IPS DF 6.9 (cell line): Measurements from ENCODE around the gene TACR3.
"Not testable (repeated sequence)": the region's sequence is repeated elsewhere in the genome, so short reads cannot be mapped to it uniquely, and the experiment has no call there.

Experiments
- DNase-seq: peaks from one replicate; pipeline ENCODE4 v3.0.0-alpha.2; 2013; ENCODE audit warnings: low read depth, low spot score
- H3K27ac ChIP-seq: one replicate; pipeline ENCODE4 v1.5.1; 2013; ENCODE audit warnings: low read length, control low read depth
- H3K27me3 ChIP-seq: 2 replicates; pipeline ENCODE4 v1.6.1; 2013; ENCODE audit warnings: mild to moderate bottlenecking, low read length; ENCODE audit not compliant: control insufficient read depth, insufficient read depth
- H3K36me3 ChIP-seq: 2 replicates; pipeline ENCODE4 v1.6.1; 2013; ENCODE audit warnings: low read length; ENCODE audit not compliant: control insufficient read depth, insufficient read depth
- H3K4me1 ChIP-seq: 2 replicates; pipeline ENCODE4 v1.6.1; 2013; ENCODE audit warnings: low read length; ENCODE audit not compliant: control insufficient read depth, insufficient read depth
- H3K4me3 ChIP-seq: 2 replicates; pipeline ENCODE4 v1.5.1; 2013; ENCODE audit warnings: mild to moderate bottlenecking, low read length
- H3K9me3 ChIP-seq: 2 replicates; pipeline ENCODE4 v1.6.1; 2013; ENCODE audit warnings: low read length, inconsistent platforms; ENCODE audit not compliant: control insufficient read depth, insufficient read depth
- WGBS: extraction: QIAGEN DNeasy Blood & Tissue Kit; methylation state at CpG from one replicate; pipeline ENCODE4 v1.1.7; 2013; ENCODE audit warnings: mixed read lengths, missing lambda C conversion rate; ENCODE audit not compliant: insufficient read length, insufficient coverage; 5-methylcytosine and 5-hydroxymethylcytosine counted together

TACR3 gene

GRCh38 chr4:103673983-103674382, 45.8 kb downstream of the TACR3 start:
- H3K36me3 ChIP-seq, result no peaks in the 10 kb centered on the region
- H3K27ac ChIP-seq, result no peak overlapping the region
- no peak overlapping the region for H3K4me3 ChIP-seq
- no peaks in the 10 kb centered on the region for H3K9me3 ChIP-seq
- H3K27me3 ChIP-seq, result no peaks in the 10 kb centered on the region
- H3K4me1 ChIP-seq, result no peaks in the 10 kb centered on the region
- no CpG with 5 or more reads among the region's 2 CpGs for WGBS
- DNase-seq, result no peak

DNA sequence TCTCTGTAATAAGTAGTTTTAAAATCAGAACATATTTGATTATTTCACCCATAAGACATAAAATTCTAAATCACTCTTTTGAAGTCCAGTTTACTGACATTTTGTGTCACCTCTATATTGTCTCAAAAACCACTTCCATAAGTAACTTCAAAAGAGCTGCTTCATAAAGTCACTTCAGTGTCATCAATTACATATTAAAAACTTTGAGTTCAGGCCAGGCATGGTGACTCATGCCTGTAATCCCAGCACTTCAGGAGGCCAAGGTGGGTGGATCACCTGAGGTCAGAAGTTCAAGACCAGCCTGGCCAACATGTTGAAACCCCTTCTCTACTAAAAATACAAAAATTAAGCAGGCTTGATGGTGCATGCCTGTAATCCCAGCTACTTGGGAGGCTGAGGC, 53.0 kb downstream of the TACR3 start:
- not testable (repeated sequence) for DNase-seq, H3K27me3 ChIP-seq, H3K9me3 ChIP-seq, H3K4me3 ChIP-seq, H3K27ac ChIP-seq, H3K36me3 ChIP-seq, H3K4me1 ChIP-seq

DNA sequence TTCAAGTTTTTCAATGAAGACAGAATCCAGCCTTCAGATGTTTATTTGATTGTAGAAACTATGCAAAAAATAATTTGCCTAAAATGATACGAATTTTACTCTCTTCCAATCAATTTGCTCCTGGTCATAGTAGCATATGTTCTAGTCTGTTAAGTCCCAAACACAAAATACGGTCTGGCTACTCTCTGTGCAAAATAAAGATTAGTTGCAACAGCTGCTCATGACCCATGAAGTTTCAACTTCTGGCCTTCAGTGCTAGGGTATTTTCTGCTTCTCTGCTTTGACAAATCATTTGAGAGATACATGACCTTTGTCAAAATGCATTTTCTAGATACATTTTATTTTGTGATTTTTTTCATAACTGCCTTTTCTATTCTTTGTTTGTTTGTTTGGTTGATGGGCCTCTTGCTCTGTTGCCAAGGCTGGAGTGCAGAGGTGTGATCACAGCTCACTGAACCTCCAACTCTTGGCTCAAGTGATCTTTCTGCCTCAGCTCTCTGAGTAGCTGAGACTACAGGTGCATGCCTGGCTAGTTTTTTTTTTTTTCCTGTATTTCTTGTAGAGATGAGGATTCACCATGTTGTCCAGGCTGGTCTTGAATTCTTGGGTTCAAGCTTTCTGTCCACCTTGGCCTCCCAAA, 55.2 kb downstream of the TACR3 start:
- DNase-seq, result no peak
- Histone ChIP-seq H3K4me3 (no peak overlapping the region), H3K27ac (no peak overlapping the region), H3K4me1 (no peaks in the 10 kb centered on the region), H3K36me3 (no peaks in the 10 kb centered on the region), H3K27me3 (no peaks in the 10 kb centered on the region), H3K9me3 (no peaks in the 10 kb centered on the region)
- no CpG with 5 or more reads among the region's 2 CpGs for WGBS

GRCh38 chr4:103648541-103648940, 71.2 kb downstream of the TACR3 start:
- Histone ChIP-seq H3K9me3 (no peaks in the 10 kb centered on the region), H3K4me1 (no peaks in the 10 kb centered on the region), H3K4me3 (no peak overlapping the region), H3K36me3 (no peaks in the 10 kb centered on the region), H3K27me3 (no peaks in the 10 kb centered on the region), H3K27ac (no peak overlapping the region)
- DNase-seq, result no peak

DNA sequence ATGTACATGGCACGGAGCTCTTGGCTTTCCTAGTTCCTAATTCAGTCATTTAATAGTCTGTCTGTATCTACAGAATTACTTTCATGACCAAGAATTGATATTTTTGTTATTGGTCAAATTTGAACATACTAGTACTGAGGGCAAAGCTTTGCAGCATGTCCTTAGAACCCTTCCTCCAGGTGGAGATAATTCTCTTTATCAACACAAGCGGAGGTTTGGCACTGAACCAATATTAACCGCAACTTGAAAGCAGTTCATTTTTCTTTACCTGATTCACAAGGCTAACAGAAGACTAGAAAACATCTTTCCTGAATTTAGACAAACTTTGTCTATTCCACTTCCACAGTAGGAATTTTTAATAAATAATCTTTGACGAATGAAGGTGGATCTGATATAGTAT, 73.8 kb downstream of the TACR3 start:
- Histone ChIP-seq H3K4me3 (no peak overlapping the region), H3K27me3 (no peaks in the 10 kb centered on the region), H3K36me3 (no peaks in the 10 kb centered on the region), H3K27ac (no peak overlapping the region), H3K4me1 (no peaks in the 10 kb centered on the region), H3K9me3 (no peaks in the 10 kb centered on the region)
- no peak for DNase-seq
- no CpG with 5 or more reads among the region's 4 CpGs for WGBS

DNA sequence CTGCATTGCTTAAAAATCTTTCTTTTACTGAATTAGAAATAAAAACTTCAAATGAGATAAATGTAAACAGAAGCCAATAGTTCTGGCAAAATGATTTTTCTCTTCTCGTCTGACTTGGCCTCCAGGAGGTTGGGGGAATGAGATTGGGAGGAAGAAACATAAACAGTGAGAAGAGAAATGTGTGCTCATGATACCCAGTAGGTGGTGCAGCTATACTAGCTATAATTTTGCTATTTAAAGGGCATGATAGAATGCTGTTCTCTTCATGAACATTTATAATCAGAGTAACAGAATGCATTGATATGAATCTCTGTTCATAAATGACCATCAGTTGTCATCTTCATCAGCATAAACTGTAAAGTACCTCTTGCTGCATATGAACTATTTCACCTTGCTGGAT, 85.5 kb downstream of the TACR3 start:
- no peak for DNase-seq
- H3K9me3 ChIP-seq, result no peaks in the 10 kb centered on the region
- no peaks in the 10 kb centered on the region for H3K4me1 ChIP-seq
- H3K4me3 ChIP-seq, result no peak overlapping the region
- no CpG with 5 or more reads among the region's 1 CpG for WGBS
- H3K36me3 ChIP-seq, result no peaks in the 10 kb centered on the region
- H3K27me3 ChIP-seq, result no peaks in the 10 kb centered on the region
- no peak overlapping the region for H3K27ac ChIP-seq

GRCh38 chr4:103626296-103626695, 93.5 kb downstream of the TACR3 start:
- 100% methylated on average over 1 of the region's 6 CpGs for WGBS
- no peaks in the 10 kb centered on the region for H3K9me3 ChIP-seq

DNA sequence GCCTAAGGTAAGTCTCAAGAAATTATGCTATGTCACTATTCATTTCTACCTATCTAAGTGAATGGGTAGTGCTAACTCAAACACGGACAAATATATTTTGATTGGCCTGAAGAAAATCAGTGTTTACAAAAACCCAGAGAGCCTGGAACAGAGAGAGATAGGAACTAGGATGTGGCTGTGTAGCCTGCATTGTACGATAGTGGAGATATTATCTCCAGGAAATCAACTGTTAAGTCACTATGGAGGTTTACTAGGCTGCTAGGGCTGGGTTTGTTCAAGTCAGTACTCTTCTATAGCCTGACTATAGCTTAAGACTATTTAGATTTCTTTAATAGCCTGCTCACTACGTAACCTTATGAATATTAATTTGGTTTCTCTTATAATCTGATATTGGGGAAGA, 127.9 kb downstream of the TACR3 start:
- no peaks in the 10 kb centered on the region for H3K4me1 ChIP-seq
- no CpG with 5 or more reads among the region's 3 CpGs for WGBS
- H3K27me3 ChIP-seq, result no peaks in the 10 kb centered on the region
- H3K4me3 ChIP-seq, result no peak overlapping the region
- no peaks in the 10 kb centered on the region for H3K9me3 ChIP-seq
- no peak overlapping the region for H3K27ac ChIP-seq
- no peak for DNase-seq
- H3K36me3 ChIP-seq, result no peaks in the 10 kb centered on the region

More at GRCh38 chr4:103626296-103626695, 93.5 kb downstream of the TACR3 start:
- no peaks in the 10 kb centered on the region for H3K36me3 ChIP-seq
- no peak overlapping the region for H3K27ac ChIP-seq
- H3K4me1 ChIP-seq, result no peaks in the 10 kb centered on the region
- H3K4me3 ChIP-seq, result no peak overlapping the region
- no peaks in the 10 kb centered on the region for H3K27me3 ChIP-seq
- DNase-seq, result no peak

GRCh38 chr4:103567591-103567990, 152.2 kb downstream of the TACR3 start:
- DNase-seq, result no peak
- Histone ChIP-seq H3K27ac (no peak overlapping the region), H3K4me3 (no peak overlapping the region), H3K4me1 (no peaks in the 10 kb centered on the region), H3K27me3 (no peaks in the 10 kb centered on the region), H3K36me3 (no peaks in the 10 kb centered on the region), H3K9me3 (no peaks in the 10 kb centered on the region)
- no CpG with 5 or more reads among the region's 4 CpGs for WGBS

DNA sequence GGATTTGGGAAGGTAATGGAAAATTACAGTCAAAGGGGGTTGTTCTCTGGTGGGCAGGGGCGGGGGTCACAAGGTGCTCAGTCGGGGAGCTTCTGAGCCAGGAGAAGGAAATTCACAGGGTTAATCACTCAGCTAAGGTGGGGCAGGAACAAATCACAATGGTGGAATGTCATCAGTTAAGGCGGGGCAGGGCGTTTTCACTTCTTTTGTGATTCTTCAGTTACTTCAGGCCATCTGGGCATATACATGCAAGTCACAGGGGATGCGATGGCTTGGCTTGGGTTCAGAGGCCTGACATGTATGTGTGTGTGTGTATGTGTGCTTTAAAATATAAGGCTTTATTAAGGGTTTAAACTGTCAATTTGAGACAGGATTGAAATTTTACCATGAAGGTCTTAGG, 160.6 kb downstream of the TACR3 start:
- not testable (repeated sequence) for H3K36me3 ChIP-seq, H3K9me3 ChIP-seq, H3K4me1 ChIP-seq, H3K27ac ChIP-seq, H3K27me3 ChIP-seq, DNase-seq, H3K4me3 ChIP-seq
- WGBS, result no CpG with 5 or more reads among the region's 5 CpGs
